Fibroblast of lung (primary cell): ENCODE results near the gene CCDC69.

Source experiments
- CTCF ChIP-seq, 2 donors: IDR thresholded peaks in 1 of 2; conservative IDR thresholded peaks in 1 of 2; 1 replicate in 1 of 2; 2 replicates in 1 of 2; pipeline ENCODE4 v1.5.1; 2011 to 2012; ENCODE audit warnings: low read length in 2 of 2, control low read depth in 1 of 2, inconsistent platforms in 1 of 2, low read depth in 1 of 2, mild to moderate bottlenecking in 1 of 2
- EZH2 ChIP-seq: IDR thresholded peaks from 2 replicates; pipeline ENCODE4 v1.5.1; 2012; ENCODE audit warnings: low read length, control low read depth, mild to moderate bottlenecking; ENCODE audit errors: missing control alignments

DNA sequence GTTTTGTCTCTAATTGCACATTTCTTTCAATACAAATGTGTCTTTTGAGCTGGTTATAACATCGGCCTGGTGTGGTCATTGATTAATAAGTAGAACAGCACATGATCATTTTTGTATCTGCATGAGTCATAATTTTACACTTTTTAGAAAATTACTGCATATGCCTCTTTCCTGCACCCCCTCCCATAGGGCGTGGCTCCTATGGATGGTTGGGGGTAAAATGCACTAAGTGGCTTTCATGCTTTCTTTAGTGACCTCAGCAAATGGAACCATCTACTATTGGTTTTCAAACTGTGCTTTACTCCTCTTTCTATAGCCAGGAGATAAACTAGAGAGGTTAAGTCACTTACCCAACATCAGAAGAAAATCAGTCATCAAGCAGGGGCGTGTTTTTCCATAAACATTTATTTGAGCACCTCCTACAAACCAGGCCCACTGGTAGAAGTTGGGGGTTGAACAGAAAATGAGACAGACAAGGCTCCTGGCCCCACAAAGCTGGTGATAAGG is 70.1 kb downstream of the CCDC69 start:
- TF ChIP-seq CTCF (conservative IDR thresholded peaks at IDR 0.05 in 1 of 2, IDR thresholded peaks at IDR 0.05 in 1 of 2; ENCODE audit: low read depth in 1 of 2, low read length in 2 of 2) (no peak), EZH2 (no peak)
